Upper lobe of left lung (tissue), 4 donors: Measurements from ENCODE around the gene VAPA.

Source experiments
- EP300 ChIP-seq, 4 donors: sonication (generic); formaldehyde crosslinking; IDR thresholded peaks; one replicate each; pipeline ENCODE4 v1.5.1; 2017; ENCODE audit warnings: antibody characterized with exemption in 4 of 4, control low read depth in 2 of 4
- POLR2A ChIP-seq, 4 donors: fragments of 450-650 bp; IDR thresholded peaks; one replicate each; pipeline ENCODE4 v1.5.1; 2016 to 2017; ENCODE audit warnings: antibody characterized with exemption in 4 of 4, mild to moderate bottlenecking in 2 of 4
- TF ChIP-seq, protein P1 (sequence below), 6 experiments: fragments of 450-650 bp in 4 of 6; fragments of 200-600 bp in 2 of 6; sonication (generic) in 2 of 6; IDR thresholded peaks; one replicate each; pipeline ENCODE4 v1.5.1; 2016 to 2019; ENCODE audit warnings: antibody characterized with exemption in 6 of 6

DNA sequence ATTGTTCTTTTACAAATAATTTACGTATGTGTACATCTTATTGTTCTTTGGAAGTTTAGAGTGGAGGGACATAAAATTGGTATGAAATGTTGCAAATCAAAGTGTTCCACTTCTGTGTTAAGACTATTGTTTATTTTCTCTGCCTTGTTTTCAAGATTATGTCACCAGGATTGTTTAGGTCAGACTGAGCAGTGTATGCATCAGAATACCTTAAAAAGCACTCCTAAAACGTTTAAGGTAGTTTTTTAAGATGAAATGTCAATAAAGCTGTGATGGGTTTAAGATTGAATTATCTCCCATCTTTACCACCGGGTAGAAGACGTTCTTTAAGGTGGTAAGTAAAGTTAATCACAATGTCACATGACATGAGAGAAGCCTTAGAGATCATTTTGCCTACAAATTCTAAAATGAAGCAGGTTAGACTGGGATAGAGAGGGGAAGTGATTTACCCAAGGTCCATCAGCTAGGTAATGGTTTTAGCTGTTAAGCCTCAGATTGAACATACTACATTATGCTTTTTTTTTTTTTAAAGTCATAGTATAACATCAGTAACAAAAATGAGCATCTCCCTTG lies 10.6 kb downstream of the VAPA start:
- no peak for TF ChIP-seq EP300 (IDR thresholded peaks at IDR 0.05)
- TF ChIP-seq, protein P1, sequence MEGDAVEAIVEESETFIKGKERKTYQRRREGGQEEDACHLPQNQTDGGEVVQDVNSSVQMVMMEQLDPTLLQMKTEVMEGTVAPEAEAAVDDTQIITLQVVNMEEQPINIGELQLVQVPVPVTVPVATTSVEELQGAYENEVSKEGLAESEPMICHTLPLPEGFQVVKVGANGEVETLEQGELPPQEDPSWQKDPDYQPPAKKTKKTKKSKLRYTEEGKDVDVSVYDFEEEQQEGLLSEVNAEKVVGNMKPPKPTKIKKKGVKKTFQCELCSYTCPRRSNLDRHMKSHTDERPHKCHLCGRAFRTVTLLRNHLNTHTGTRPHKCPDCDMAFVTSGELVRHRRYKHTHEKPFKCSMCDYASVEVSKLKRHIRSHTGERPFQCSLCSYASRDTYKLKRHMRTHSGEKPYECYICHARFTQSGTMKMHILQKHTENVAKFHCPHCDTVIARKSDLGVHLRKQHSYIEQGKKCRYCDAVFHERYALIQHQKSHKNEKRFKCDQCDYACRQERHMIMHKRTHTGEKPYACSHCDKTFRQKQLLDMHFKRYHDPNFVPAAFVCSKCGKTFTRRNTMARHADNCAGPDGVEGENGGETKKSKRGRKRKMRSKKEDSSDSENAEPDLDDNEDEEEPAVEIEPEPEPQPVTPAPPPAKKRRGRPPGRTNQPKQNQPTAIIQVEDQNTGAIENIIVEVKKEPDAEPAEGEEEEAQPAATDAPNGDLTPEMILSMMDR (IDR thresholded peaks at IDR 0.05) = no peak
- TF ChIP-seq POLR2A (IDR thresholded peaks at IDR 0.05) = no peak
